Measurements from ENCODE around the gene NEO1.

The NEO1 gene

GRCh38 chr15:73031648-73032047, 20.6 kb upstream of the NEO1 start:
- no peak for TF ChIP-seq CTCF (conservative IDR thresholded peaks at IDR 0.05; ENCODE audit: low read depth, low read length)
- H3K4me2 ChIP-seq = no peak overlapping the region

GRCh38 chr15:73033611-73034010, 18.7 kb upstream of the NEO1 start:
- H3K79me2 ChIP-seq (ENCODE audit: insufficient read depth, low read depth) = no peaks in the 10 kb centered on the region
- no peak overlapping the region for H3K4me2 ChIP-seq
- no peaks in the 10 kb centered on the region for H3K36me3 ChIP-seq (ENCODE audit: insufficient read depth)
- H3K9ac ChIP-seq = no peak overlapping the region
- H3K4me1 ChIP-seq (ENCODE audit: low read depth, poor library complexity, severe bottlenecking) = peaks cover 10% of the 10 kb centered on the region
- H3K27me3 ChIP-seq (ENCODE audit: insufficient read depth, low read depth) = no peaks in the 10 kb centered on the region
- H3K4me3 ChIP-seq (IDR thresholded peaks at IDR 0.05; ENCODE audit: insufficient read depth, low read depth, low read length) = no peak overlapping the region
- TF ChIP-seq CTCF (conservative IDR thresholded peaks at IDR 0.05; ENCODE audit: low read depth, low read length) = no peak
- no peaks in the 10 kb centered on the region for H4K20me1 ChIP-seq (ENCODE audit: insufficient read depth)
- no peak overlapping the region for H2AFZ ChIP-seq (ENCODE audit: low read depth)
- no peak overlapping the region for H3K27ac ChIP-seq

More at GRCh38 chr15:73031648-73032047, 20.6 kb upstream of the NEO1 start:
- H3K4me1 ChIP-seq (ENCODE audit: low read depth, poor library complexity, severe bottlenecking) = peaks cover 10% of the 10 kb centered on the region
- H2AFZ ChIP-seq (ENCODE audit: low read depth) = no peak overlapping the region
- no peak overlapping the region for H3K9ac ChIP-seq
- no peak overlapping the region for H3K27ac ChIP-seq
- no peaks in the 10 kb centered on the region for H4K20me1 ChIP-seq (ENCODE audit: insufficient read depth)
- H3K4me3 ChIP-seq (IDR thresholded peaks at IDR 0.05; ENCODE audit: insufficient read depth, low read depth, low read length) = no peak overlapping the region
- H3K79me2 ChIP-seq (ENCODE audit: insufficient read depth, low read depth) = no peaks in the 10 kb centered on the region
- no peaks in the 10 kb centered on the region for H3K27me3 ChIP-seq (ENCODE audit: insufficient read depth, low read depth)
- H3K36me3 ChIP-seq (ENCODE audit: insufficient read depth) = no peaks in the 10 kb centered on the region

GRCh38 chr15:73034221-73034620, 18.0 kb upstream of the NEO1 start:
- Histone ChIP-seq H3K4me3 (IDR thresholded peaks at IDR 0.05; ENCODE audit: insufficient read depth, low read depth, low read length) (no peak overlapping the region), H3K4me1 (ENCODE audit: low read depth, poor library complexity, severe bottlenecking) (peaks cover 4% of the 10 kb centered on the region), H3K79me2 (ENCODE audit: insufficient read depth, low read depth) (no peaks in the 10 kb centered on the region), H3K27ac (no peak overlapping the region), H3K4me2 (no peak overlapping the region), H3K27me3 (ENCODE audit: insufficient read depth, low read depth) (no peaks in the 10 kb centered on the region), H3K9ac (no peak overlapping the region), H4K20me1 (ENCODE audit: insufficient read depth) (no peaks in the 10 kb centered on the region), H2AFZ (ENCODE audit: low read depth) (no peak overlapping the region), H3K36me3 (ENCODE audit: insufficient read depth) (no peaks in the 10 kb centered on the region)
- TF ChIP-seq CTCF (conservative IDR thresholded peaks at IDR 0.05; ENCODE audit: low read depth, low read length) = no peak

GRCh38 chr15:73035221-73035620, 17.0 kb upstream of the NEO1 start:
- Histone ChIP-seq H3K79me2 (ENCODE audit: insufficient read depth, low read depth) (no peaks in the 10 kb centered on the region), H3K36me3 (ENCODE audit: insufficient read depth) (no peaks in the 10 kb centered on the region)
- TF ChIP-seq CTCF (conservative IDR thresholded peaks at IDR 0.05; ENCODE audit: low read depth, low read length) = no peak

More at GRCh38 chr15:73035221-73035620, 17.0 kb upstream of the NEO1 start:
- no peak overlapping the region for H3K4me2 ChIP-seq
- no peak overlapping the region for H3K27ac ChIP-seq
- no peak overlapping the region for H3K9ac ChIP-seq
- H3K27me3 ChIP-seq (ENCODE audit: insufficient read depth, low read depth) = no peaks in the 10 kb centered on the region
- no peaks in the 10 kb centered on the region for H3K4me1 ChIP-seq (ENCODE audit: low read depth, poor library complexity, severe bottlenecking)
- H4K20me1 ChIP-seq (ENCODE audit: insufficient read depth) = no peaks in the 10 kb centered on the region
- H2AFZ ChIP-seq (ENCODE audit: low read depth) = no peak overlapping the region
- H3K4me3 ChIP-seq (IDR thresholded peaks at IDR 0.05; ENCODE audit: insufficient read depth, low read depth, low read length) = no peak overlapping the region
